SK-N-SH treated with all-trans-retinoic acid at 6 μM for 48 hours (cell line): ENCODE measurements around the gene JMJD4.

Experiments
- ATAC-seq: fragments of 200-7000 bp; cut with Tn5 transposase; 3 replicates; pipeline ENCODE4 v1.9.1; 2020; ENCODE audit warnings: mild to moderate bottlenecking, moderate library complexity
- ARNTL ChIP-seq: fragments of 450-650 bp; formaldehyde crosslinking; IDR thresholded peaks from 2 replicates; pipeline ENCODE4 v1.5.0; 2020; ENCODE audit warnings: low read depth, mild to moderate bottlenecking, moderate library complexity, borderline replicate concordance
- BACH2 ChIP-seq: fragments of 250-450 bp; sonication (Bioruptor Pico); IDR thresholded peaks from 2 replicates; pipeline ENCODE4 v1.9.0; 2021; ENCODE audit warnings: mild to moderate bottlenecking, borderline replicate concordance
- CSDC2 ChIP-seq: fragments of 250-450 bp; sonication (Bioruptor Pico); IDR thresholded peaks from 2 replicates; pipeline ENCODE4 v1.5.0; 2020; ENCODE audit warnings: mild to moderate bottlenecking, moderate library complexity
- ESRRG ChIP-seq: fragments of 250-450 bp; sonication (Bioruptor Pico); IDR thresholded peaks from 2 replicates; pipeline ENCODE4 v1.6.1; 2021; ENCODE audit warnings: mild to moderate bottlenecking
- GLIS3 ChIP-seq: fragments of 250-450 bp; sonication (Bioruptor Pico); IDR thresholded peaks from 2 replicates; pipeline ENCODE4 v1.5.0; 2020; ENCODE audit warnings: mild to moderate bottlenecking, moderate library complexity
- ISL1 ChIP-seq: fragments of 250-450 bp; sonication (Bioruptor Pico); IDR thresholded peaks from 2 replicates; pipeline ENCODE4 v2.1.2; 2022; ENCODE audit warnings: mild to moderate bottlenecking, moderate library complexity
- RARB ChIP-seq: fragments of 250-450 bp; sonication (Bioruptor Pico); IDR thresholded peaks from 2 replicates; pipeline ENCODE4 v1.8.0; 2021; ENCODE audit warnings: mild to moderate bottlenecking, moderate library complexity
- SNAI2 ChIP-seq: fragments of 250-450 bp; sonication (Bioruptor Pico); IDR thresholded peaks from 2 replicates; pipeline ENCODE4 v1.5.0; 2020; ENCODE audit warnings: mild to moderate bottlenecking, moderate library complexity
- TCF4 ChIP-seq: fragments of 250-450 bp; sonication (Bioruptor Pico); IDR thresholded peaks from 2 replicates; pipeline ENCODE4 v1.8.0; 2021; ENCODE audit warnings: mild to moderate bottlenecking, moderate library complexity, borderline replicate concordance
- TOX ChIP-seq: fragments of 250-450 bp; sonication (Bioruptor Pico); IDR thresholded peaks from 2 replicates; pipeline ENCODE4 v1.8.0; 2021; ENCODE audit warnings: mild to moderate bottlenecking, moderate library complexity, borderline replicate concordance
- ZC3H10 ChIP-seq: fragments of 250-450 bp; sonication (Bioruptor Pico); IDR thresholded peaks from 2 replicates; pipeline ENCODE4 v1.5.1; 2021; ENCODE audit warnings: mild to moderate bottlenecking, moderate library complexity
- ZFP3 ChIP-seq: fragments of 250-450 bp; sonication (Bioruptor Pico); IDR thresholded peaks from 2 replicates; pipeline ENCODE4 v1.5.0; 2020; ENCODE audit warnings: mild to moderate bottlenecking, moderate library complexity
- ZNF565 ChIP-seq: fragments of 450-650 bp; formaldehyde crosslinking; conservative IDR thresholded peaks from 2 replicates; pipeline ENCODE4 v1.5.0; 2020; ENCODE audit warnings: low read depth, mild to moderate bottlenecking, moderate library complexity
- ZNF70 ChIP-seq: fragments of 450-650 bp; formaldehyde crosslinking; IDR thresholded peaks from 2 replicates; pipeline ENCODE4 v1.5.0; 2020; ENCODE audit warnings: mild to moderate bottlenecking, moderate library complexity
- ZNF8 ChIP-seq: fragments of 450-650 bp; formaldehyde crosslinking; IDR thresholded peaks from 2 replicates; pipeline ENCODE4 v1.5.0; 2020; ENCODE audit warnings: mild to moderate bottlenecking, moderate library complexity
- TF ChIP-seq, protein P1 (sequence below): fragments of 250-450 bp; sonication (Bioruptor Pico); IDR thresholded peaks from 2 replicates; pipeline ENCODE4 v1.5.1; 2021; ENCODE audit warnings: mild to moderate bottlenecking, moderate library complexity
- TF ChIP-seq, protein P2 (sequence below): fragments of 250-450 bp; sonication (Bioruptor Pico); IDR thresholded peaks from 2 replicates; pipeline ENCODE4 v1.5.0; 2020; ENCODE audit warnings: mild to moderate bottlenecking, moderate library complexity
- TF ChIP-seq, protein P3 (sequence below): fragments of 250-450 bp; sonication (Bioruptor Pico); IDR thresholded peaks from 2 replicates; pipeline ENCODE4 v1.8.0; 2020; ENCODE audit warnings: mild to moderate bottlenecking, moderate library complexity, borderline replicate concordance
- TF ChIP-seq, protein P4 (sequence below): fragments of 250-450 bp; sonication (Bioruptor Pico); IDR thresholded peaks from 2 replicates; pipeline ENCODE4 v1.8.0; 2021; ENCODE audit warnings: low read depth, mild to moderate bottlenecking, moderate library complexity, borderline replicate concordance

The JMJD4 gene

DNA sequence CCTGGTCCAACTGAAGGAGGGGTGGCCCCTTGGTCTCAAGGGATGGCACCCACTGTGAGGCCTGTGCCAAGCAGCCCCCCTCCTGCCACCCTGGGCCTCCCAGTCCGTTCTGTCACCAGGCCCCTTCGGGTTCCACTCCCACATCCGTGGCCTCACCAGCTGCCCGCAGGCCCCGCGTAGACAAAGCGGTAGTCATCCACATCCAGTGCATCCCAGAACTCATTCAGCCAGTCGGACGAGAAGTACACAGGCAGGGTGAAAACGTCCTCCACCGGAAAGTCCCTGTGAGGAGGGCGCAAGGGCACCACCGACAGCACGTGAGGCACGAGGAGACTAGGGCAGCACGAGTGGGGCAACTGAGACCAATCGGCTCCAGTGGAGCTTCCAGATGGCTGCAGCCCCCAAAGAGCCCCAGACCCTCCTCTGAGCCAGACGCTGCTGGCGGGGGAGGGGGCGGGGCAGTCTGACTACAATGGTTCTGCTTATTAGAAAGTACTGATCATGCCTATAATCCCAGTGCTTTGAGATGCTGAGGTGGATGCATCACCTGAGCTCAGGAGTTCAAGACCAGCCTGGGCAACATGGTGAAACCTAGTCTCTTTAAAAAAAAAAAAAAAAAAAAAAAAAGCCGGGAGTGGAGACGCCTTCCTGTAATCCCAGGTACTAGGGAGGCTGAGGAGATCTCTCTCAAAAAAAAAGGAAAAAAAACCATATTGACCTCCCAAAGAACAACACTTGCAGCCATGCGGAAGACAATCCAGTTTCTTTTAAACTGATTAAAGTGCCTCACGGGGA lies 1.2 kb downstream of the JMJD4 start (continued):
- TF ChIP-seq, protein P1, sequence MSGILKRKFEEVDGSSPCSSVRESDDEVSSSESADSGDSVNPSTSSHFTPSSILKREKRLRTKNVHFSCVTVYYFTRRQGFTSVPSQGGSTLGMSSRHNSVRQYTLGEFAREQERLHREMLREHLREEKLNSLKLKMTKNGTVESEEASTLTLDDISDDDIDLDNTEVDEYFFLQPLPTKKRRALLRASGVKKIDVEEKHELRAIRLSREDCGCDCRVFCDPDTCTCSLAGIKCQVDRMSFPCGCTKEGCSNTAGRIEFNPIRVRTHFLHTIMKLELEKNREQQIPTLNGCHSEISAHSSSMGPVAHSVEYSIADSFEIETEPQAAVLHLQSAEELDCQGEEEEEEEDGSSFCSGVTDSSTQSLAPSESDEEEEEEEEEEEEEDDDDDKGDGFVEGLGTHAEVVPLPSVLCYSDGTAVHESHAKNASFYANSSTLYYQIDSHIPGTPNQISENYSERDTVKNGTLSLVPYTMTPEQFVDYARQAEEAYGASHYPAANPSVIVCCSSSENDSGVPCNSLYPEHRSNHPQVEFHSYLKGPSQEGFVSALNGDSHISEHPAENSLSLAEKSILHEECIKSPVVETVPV (CRISPR knock-in tag) = no peak
- TF ChIP-seq ZNF8 = no peak

DNA sequence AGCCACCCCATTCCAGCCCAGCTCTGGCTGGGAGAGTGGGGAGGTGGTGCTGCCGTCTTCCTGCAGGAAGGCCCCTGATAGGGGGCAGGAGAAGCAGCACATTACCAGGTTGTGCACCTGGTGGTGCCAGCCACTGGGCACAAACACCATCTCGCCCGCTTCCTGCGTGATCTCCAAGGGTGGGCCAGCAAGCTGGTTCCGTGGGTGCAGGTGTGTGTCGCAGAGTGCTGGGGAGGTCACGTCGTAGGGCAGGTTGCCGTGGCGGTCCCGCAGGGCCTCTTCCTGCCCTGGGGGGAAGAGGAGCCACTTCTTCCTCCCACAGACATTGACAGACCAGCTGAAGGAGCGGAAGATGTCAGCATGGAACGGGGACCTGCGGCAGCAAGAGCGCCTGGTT lies 1.8 kb downstream of the JMJD4 start:
- ATAC-seq = no peak
- TF ChIP-seq ESRRG (CRISPR knock-in tag) (no peak), BACH2 (no peak), ZFP3 (CRISPR knock-in tag) (no peak), GLIS3 (CRISPR knock-in tag) (no peak), CSDC2 (CRISPR knock-in tag) (no peak), RARB (CRISPR knock-in tag) (no peak), ISL1 (no peak)
- TF ChIP-seq, protein P2, sequence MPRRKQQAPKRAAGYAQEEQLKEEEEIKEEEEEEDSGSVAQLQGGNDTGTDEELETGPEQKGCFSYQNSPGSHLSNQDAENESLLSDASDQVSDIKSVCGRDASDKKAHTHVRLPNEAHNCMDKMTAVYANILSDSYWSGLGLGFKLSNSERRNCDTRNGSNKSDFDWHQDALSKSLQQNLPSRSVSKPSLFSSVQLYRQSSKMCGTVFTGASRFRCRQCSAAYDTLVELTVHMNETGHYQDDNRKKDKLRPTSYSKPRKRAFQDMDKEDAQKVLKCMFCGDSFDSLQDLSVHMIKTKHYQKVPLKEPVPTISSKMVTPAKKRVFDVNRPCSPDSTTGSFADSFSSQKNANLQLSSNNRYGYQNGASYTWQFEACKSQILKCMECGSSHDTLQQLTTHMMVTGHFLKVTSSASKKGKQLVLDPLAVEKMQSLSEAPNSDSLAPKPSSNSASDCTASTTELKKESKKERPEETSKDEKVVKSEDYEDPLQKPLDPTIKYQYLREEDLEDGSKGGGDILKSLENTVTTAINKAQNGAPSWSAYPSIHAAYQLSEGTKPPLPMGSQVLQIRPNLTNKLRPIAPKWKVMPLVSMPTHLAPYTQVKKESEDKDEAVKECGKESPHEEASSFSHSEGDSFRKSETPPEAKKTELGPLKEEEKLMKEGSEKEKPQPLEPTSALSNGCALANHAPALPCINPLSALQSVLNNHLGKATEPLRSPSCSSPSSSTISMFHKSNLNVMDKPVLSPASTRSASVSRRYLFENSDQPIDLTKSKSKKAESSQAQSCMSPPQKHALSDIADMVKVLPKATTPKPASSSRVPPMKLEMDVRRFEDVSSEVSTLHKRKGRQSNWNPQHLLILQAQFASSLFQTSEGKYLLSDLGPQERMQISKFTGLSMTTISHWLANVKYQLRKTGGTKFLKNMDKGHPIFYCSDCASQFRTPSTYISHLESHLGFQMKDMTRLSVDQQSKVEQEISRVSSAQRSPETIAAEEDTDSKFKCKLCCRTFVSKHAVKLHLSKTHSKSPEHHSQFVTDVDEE = no peak

DNA sequence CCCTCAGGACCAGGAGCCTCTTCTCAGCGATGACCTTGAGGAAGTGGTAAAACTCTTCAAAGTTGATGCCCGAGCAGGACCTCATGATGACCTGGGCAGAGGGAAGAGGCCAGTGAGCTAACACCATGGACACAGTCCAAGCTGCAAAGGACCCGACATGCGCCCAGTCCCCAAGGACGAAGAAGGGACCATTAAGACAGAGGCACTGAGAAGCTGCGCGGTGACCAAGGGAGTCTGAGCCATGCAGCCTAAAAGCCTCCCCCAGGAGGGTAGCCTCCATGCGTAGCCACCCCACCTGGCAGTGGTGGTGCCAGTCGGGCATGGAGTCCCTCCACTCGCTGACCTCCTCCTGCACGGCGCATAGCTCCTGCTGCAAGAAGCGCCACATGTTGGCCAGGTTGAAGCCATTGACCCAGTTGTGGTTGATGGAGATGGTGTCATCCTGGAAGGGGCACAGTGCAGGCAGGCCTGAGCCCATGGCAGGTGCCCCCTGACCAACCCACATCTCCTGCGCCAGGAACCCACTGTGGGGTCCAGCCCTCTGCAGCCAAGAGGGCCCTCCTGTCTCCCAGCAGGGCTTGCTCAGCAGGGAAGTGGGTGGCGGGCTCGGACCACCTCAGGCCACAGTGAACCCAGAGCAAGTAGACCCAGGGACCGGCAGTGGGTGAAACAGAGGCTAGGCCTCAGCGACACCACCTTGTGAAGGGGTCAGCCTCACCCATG lies 2.4 kb downstream of the JMJD4 start:
- TF ChIP-seq, protein P1 (CRISPR knock-in tag) = no peak
- TF ChIP-seq, protein P3, sequence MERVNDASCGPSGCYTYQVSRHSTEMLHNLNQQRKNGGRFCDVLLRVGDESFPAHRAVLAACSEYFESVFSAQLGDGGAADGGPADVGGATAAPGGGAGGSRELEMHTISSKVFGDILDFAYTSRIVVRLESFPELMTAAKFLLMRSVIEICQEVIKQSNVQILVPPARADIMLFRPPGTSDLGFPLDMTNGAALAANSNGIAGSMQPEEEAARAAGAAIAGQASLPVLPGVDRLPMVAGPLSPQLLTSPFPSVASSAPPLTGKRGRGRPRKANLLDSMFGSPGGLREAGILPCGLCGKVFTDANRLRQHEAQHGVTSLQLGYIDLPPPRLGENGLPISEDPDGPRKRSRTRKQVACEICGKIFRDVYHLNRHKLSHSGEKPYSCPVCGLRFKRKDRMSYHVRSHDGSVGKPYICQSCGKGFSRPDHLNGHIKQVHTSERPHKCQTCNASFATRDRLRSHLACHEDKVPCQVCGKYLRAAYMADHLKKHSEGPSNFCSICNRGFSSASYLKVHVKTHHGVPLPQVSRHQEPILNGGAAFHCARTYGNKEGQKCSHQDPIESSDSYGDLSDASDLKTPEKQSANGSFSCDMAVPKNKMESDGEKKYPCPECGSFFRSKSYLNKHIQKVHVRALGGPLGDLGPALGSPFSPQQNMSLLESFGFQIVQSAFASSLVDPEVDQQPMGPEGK (CRISPR knock-in tag) = no peak
- TF ChIP-seq ZNF565 (CRISPR knock-in tag) = no peak
- TF ChIP-seq ZNF8 = no peak
- TF ChIP-seq ARNTL (CRISPR knock-in tag) = no peak
- TF ChIP-seq ESRRG (CRISPR knock-in tag) = no peak
- TF ChIP-seq, protein P4, sequence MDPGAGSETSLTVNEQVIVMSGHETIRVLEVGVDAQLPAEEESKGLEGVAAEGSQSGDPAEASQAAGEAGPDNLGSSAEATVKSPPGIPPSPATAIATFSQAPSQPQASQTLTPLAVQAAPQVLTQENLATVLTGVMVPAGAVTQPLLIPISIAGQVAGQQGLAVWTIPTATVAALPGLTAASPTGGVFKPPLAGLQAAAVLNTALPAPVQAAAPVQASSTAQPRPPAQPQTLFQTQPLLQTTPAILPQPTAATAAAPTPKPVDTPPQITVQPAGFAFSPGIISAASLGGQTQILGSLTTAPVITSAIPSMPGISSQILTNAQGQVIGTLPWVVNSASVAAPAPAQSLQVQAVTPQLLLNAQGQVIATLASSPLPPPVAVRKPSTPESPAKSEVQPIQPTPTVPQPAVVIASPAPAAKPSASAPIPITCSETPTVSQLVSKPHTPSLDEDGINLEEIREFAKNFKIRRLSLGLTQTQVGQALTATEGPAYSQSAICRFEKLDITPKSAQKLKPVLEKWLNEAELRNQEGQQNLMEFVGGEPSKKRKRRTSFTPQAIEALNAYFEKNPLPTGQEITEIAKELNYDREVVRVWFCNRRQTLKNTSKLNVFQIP (CRISPR knock-in tag) = no peak
- no peak for TF ChIP-seq SNAI2 (CRISPR knock-in tag)
- no peak for TF ChIP-seq ZC3H10
- TF ChIP-seq CSDC2 (CRISPR knock-in tag) = no peak
- no peak for TF ChIP-seq TOX (CRISPR knock-in tag)
- TF ChIP-seq GLIS3 (CRISPR knock-in tag) = no peak
- no peak for TF ChIP-seq ISL1
- TF ChIP-seq ZNF70 (CRISPR knock-in tag) = no peak
- TF ChIP-seq TCF4 (CRISPR knock-in tag) = no peak
- no peak for ATAC-seq
